ENCODE measurements around the gene TMEM72. TPM values are rescaled to one million over a fixed set of nuclear protein-coding genes. Genes with fewer than 3 reads are reported as not detected.

TMEM72 gene
- total and polyA plus RNA-seq, 2 of the 13 experiments (the other 11 are each of a cell fraction or from before 2014, with no cell fraction given): 0.04 TPM; not detected in 1

DNA sequence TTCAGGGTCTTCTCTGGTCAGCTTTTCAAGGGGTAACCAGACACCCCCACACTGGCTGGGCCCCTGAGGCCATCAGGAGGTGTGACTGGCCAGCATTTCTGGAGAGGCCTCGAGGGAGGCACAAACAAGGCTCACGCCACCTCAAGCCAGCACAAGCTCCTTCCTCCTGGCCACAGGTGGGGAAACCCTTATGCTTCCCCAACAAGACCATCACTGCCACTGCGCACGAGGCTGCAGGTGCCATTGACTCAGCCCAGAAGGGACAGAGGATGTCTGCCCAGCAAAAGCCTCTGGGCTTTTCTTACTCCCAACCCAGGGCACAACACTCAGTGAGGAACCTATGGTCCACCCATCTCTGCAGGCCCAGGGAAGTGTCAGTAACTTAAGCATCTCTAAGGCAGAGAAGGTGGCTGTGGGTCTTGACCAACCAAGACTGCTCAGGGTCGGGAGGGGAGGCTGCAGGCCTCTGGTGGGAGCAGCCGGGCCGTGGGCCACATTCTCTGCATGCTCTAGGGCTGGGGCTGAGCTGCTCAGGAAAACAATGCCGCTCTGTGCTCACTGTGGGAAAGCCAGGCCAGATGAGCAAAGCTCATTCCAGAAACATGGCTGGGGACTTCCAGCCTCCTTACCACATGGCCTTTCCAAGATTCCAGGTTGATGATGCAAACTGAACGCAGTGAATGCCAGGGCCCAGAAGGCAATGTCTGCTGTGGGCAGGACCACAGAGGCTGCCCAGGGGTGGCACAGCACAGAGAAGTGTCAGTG is 24.2 kb downstream of the TMEM72 start (continued):
- TF ChIP-seq, protein P1, sequence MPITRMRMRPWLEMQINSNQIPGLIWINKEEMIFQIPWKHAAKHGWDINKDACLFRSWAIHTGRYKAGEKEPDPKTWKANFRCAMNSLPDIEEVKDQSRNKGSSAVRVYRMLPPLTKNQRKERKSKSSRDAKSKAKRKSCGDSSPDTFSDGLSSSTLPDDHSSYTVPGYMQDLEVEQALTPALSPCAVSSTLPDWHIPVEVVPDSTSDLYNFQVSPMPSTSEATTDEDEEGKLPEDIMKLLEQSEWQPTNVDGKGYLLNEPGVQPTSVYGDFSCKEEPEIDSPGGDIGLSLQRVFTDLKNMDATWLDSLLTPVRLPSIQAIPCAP (CRISPR knock-in tag; IDR thresholded peaks at IDR 0.05; ENCODE audit: low read depth): no peak
- TF ChIP-seq, protein P2, sequence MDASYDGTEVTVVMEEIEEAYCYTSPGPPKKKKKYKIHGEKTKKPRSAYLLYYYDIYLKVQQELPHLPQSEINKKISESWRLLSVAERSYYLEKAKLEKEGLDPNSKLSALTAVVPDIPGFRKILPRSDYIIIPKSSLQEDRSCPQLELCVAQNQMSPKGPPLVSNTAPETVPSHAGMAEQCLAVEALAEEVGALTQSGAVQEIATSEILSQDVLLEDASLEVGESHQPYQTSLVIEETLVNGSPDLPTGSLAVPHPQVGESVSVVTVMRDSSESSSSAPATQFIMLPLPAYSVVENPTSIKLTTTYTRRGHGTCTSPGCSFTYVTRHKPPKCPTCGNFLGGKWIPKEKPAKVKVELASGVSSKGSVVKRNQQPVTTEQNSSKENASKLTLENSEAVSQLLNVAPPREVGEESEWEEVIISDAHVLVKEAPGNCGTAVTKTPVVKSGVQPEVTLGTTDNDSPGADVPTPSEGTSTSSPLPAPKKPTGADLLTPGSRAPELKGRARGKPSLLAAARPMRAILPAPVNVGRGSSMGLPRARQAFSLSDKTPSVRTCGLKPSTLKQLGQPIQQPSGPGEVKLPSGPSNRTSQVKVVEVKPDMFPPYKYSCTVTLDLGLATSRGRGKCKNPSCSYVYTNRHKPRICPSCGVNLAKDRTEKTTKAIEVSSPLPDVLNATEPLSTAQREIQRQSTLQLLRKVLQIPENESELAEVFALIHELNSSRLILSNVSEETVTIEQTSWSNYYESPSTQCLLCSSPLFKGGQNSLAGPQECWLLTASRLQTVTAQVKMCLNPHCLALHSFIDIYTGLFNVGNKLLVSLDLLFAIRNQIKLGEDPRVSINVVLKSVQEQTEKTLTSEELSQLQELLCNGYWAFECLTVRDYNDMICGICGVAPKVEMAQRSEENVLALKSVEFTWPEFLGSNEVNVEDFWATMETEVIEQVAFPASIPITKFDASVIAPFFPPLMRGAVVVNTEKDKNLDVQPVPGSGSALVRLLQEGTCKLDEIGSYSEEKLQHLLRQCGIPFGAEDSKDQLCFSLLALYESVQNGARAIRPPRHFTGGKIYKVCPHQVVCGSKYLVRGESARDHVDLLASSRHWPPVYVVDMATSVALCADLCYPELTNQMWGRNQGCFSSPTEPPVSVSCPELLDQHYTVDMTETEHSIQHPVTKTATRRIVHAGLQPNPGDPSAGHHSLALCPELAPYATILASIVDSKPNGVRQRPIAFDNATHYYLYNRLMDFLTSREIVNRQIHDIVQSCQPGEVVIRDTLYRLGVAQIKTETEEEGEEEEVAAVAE (CRISPR knock-in tag; IDR thresholded peaks at IDR 0.05; ENCODE audit: borderline replicate concordance): no peak
- peak; percentile 77; the same call in 1 of the 2 replicates for TF ChIP-seq SAFB2 (CRISPR knock-in tag; IDR thresholded peaks at IDR 0.05; ENCODE audit: borderline replicate concordance, low read depth)
- no peak; the same call in 1 of the 2 replicates for TF ChIP-seq ZNF788 (CRISPR knock-in tag; IDR thresholded peaks at IDR 0.05; ENCODE audit: borderline replicate concordance)
- TF ChIP-seq, protein P3, sequence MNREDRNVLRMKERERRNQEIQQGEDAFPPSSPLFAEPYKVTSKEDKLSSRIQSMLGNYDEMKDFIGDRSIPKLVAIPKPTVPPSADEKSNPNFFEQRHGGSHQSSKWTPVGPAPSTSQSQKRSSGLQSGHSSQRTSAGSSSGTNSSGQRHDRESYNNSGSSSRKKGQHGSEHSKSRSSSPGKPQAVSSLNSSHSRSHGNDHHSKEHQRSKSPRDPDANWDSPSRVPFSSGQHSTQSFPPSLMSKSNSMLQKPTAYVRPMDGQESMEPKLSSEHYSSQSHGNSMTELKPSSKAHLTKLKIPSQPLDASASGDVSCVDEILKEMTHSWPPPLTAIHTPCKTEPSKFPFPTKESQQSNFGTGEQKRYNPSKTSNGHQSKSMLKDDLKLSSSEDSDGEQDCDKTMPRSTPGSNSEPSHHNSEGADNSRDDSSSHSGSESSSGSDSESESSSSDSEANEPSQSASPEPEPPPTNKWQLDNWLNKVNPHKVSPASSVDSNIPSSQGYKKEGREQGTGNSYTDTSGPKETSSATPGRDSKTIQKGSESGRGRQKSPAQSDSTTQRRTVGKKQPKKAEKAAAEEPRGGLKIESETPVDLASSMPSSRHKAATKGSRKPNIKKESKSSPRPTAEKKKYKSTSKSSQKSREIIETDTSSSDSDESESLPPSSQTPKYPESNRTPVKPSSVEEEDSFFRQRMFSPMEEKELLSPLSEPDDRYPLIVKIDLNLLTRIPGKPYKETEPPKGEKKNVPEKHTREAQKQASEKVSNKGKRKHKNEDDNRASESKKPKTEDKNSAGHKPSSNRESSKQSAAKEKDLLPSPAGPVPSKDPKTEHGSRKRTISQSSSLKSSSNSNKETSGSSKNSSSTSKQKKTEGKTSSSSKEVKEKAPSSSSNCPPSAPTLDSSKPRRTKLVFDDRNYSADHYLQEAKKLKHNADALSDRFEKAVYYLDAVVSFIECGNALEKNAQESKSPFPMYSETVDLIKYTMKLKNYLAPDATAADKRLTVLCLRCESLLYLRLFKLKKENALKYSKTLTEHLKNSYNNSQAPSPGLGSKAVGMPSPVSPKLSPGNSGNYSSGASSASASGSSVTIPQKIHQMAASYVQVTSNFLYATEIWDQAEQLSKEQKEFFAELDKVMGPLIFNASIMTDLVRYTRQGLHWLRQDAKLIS (CRISPR knock-in tag; IDR thresholded peaks at IDR 0.05): 0 out of 2 replicates have a peak, but pooled peaks have one; percentile 45
- TF ChIP-seq CREB1 (IDR thresholded peaks at IDR 0.05): no peak
- no peak for TF ChIP-seq CREB1 (CRISPR knock-in tag; IDR thresholded peaks at IDR 0.05)
- TF ChIP-seq, protein P4, sequence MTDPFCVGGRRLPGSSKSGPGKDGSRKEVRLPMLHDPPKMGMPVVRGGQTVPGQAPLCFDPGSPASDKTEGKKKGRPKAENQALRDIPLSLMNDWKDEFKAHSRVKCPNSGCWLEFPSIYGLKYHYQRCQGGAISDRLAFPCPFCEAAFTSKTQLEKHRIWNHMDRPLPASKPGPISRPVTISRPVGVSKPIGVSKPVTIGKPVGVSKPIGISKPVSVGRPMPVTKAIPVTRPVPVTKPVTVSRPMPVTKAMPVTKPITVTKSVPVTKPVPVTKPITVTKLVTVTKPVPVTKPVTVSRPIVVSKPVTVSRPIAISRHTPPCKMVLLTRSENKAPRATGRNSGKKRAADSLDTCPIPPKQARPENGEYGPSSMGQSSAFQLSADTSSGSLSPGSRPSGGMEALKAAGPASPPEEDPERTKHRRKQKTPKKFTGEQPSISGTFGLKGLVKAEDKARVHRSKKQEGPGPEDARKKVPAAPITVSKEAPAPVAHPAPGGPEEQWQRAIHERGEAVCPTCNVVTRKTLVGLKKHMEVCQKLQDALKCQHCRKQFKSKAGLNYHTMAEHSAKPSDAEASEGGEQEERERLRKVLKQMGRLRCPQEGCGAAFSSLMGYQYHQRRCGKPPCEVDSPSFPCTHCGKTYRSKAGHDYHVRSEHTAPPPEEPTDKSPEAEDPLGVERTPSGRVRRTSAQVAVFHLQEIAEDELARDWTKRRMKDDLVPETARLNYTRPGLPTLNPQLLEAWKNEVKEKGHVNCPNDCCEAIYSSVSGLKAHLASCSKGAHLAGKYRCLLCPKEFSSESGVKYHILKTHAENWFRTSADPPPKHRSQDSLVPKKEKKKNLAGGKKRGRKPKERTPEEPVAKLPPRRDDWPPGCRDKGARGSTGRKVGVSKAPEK (CRISPR knock-in tag; IDR thresholded peaks at IDR 0.05; ENCODE audit: borderline replicate concordance): no peak
- TF ChIP-seq NFYB (CRISPR knock-in tag; IDR thresholded peaks at IDR 0.05): peak; percentile 35
- TF ChIP-seq, protein P5, sequence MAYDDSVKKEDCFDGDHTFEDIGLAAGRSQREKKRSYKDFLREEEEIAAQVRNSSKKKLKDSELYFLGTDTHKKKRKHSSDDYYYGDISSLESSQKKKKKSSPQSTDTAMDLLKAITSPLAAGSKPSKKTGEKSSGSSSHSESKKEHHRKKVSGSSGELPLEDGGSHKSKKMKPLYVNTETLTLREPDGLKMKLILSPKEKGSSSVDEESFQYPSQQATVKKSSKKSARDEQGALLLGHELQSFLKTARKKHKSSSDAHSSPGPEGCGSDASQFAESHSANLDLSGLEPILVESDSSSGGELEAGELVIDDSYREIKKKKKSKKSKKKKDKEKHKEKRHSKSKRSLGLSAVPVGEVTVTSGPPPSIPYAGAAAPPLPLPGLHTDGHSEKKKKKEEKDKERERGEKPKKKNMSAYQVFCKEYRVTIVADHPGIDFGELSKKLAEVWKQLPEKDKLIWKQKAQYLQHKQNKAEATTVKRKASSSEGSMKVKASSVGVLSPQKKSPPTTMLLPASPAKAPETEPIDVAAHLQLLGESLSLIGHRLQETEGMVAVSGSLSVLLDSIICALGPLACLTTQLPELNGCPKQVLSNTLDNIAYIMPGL (CRISPR knock-in tag; IDR thresholded peaks at IDR 0.05; ENCODE audit: borderline replicate concordance in 1 of 2, low read depth in 1 of 2): peak; percentile 29 to 74; a peak in 1 of 4 replicates
- no peak for TF ChIP-seq GTF2F1 (IDR thresholded peaks at IDR 0.05; ENCODE audit: low read length)
- peak; percentile 83 for TF ChIP-seq KAT8 (CRISPR knock-in tag; IDR thresholded peaks at IDR 0.05)
- no peak for TF ChIP-seq TOE1 (CRISPR knock-in tag; IDR thresholded peaks at IDR 0.05)
- TF ChIP-seq RAD21 (CRISPR knock-in tag; IDR thresholded peaks at IDR 0.05): no peak; the same call in 1 of the 2 replicates
